B cell (primary cell): ENCODE results near the gene CYYR1. TPM values are rescaled to one million over a fixed set of nuclear protein-coding genes. Genes with fewer than 3 reads are reported as not detected.

Experiments used
- ATAC-seq: fragments of 200-7000 bp; cut with Tn5 transposase; one replicate; pipeline ENCODE4 v1.10.0; 2021; ENCODE audit warnings: low read depth, mild to moderate bottlenecking, moderate number of reproducible peaks, moderate library complexity
- CTCF ChIA-PET: fragments of 350-600 bp; sonication (Branson Sonifier 250); formaldehyde crosslinking; loops from one replicate; lab custom pipeline; 2021; ENCODE audit warnings: antibody characterized with exemption, inconsistent platforms; lab: Charles Lee
- POLR2A ChIA-PET: fragments of 350-600 bp; sonication (Branson Sonifier 250); formaldehyde crosslinking; loops from one replicate; lab custom pipeline; 2021; ENCODE audit warnings: antibody characterized with exemption; lab: Charles Lee
- DNase-seq: peaks from one replicate; pipeline ENCODE4 v3.0.0; 2013
- H2AFZ ChIP-seq: 2 replicates; pipeline ENCODE4 v1.6.1; 2012; ENCODE audit warnings: mild to moderate bottlenecking, low read depth, low read length; ENCODE audit not compliant: insufficient read depth, poor library complexity, severe bottlenecking
- H3K27ac ChIP-seq, 2 donors: 1 replicate in 1 of 2; 2 replicates in 1 of 2; pipeline ENCODE4 v1.5.1; 2012 to 2013; ENCODE audit warnings: low read length in 2 of 2, mild to moderate bottlenecking in 2 of 2, moderate library complexity in 1 of 2
- H3K27me3 ChIP-seq, 4 experiments: fragments of 200-600 bp in 1 of 4; sonication (generic) in 1 of 4; replicated peaks in 1 of 4; 1 replicate in 2 of 4; 2 replicates in 2 of 4; pipeline versions ENCODE4 v1.6.1 to v1.7.0; 2013 to 2016; ENCODE audit warnings: low read length in 3 of 4, mild to moderate bottlenecking in 2 of 4, mixed read lengths in 1 of 4, moderate library complexity in 1 of 4; ENCODE audit not compliant: insufficient read depth in 4 of 4, control insufficient read depth in 3 of 4; ENCODE audit errors: control extremely low read depth in 1 of 4
- H3K36me3 ChIP-seq, 2 experiments: replicated peaks in 1 of 2; 1 replicate in 1 of 2; 2 replicates in 1 of 2; pipeline versions ENCODE4 v1.6.1 to v1.7.1; 2013; ENCODE audit warnings: low read length in 1 of 2; ENCODE audit not compliant: insufficient read depth in 2 of 2, control insufficient read depth in 1 of 2; ENCODE audit errors: control extremely low read depth in 1 of 2, extremely low read depth in 1 of 2
- H3K4me1 ChIP-seq, 2 donors: fragments of 200-600 bp in 1 of 2; sonication (generic) in 1 of 2; 1 replicate in 1 of 2; 2 replicates in 1 of 2; pipeline versions ENCODE4 v1.5.1 to v1.6.1; 2013 to 2017; ENCODE audit warnings: low read length in 2 of 2; ENCODE audit not compliant: control insufficient read depth in 2 of 2, insufficient read depth in 2 of 2
- H3K4me2 ChIP-seq: replicated peaks from 2 replicates; pipeline ENCODE3; 2012; ENCODE audit warnings: mild to moderate bottlenecking, low read depth, low read length; ENCODE audit not compliant: poor library complexity, severe bottlenecking
- H3K4me3 ChIP-seq, 5 experiments: fragments of 200-600 bp in 1 of 5; sonication (generic) in 1 of 5; 1 replicate in 3 of 5; 2 replicates in 2 of 5; pipeline versions ENCODE4 v1.5.1 to v1.7.0; 2011 to 2016; ENCODE audit warnings: low read length in 4 of 5, mild to moderate bottlenecking in 4 of 5, low read depth in 2 of 5, control low read depth in 1 of 5, moderate library complexity in 1 of 5; ENCODE audit not compliant: insufficient read depth in 1 of 5; ENCODE audit errors: control extremely low read depth in 1 of 5, extremely low read depth in 1 of 5
- H3K79me2 ChIP-seq: fragments of 200-600 bp; sonication (generic); one replicate; pipeline ENCODE4 v1.6.0; 2016; ENCODE audit warnings: low read length; ENCODE audit not compliant: control insufficient read depth, insufficient read depth
- H3K9ac ChIP-seq: fragments of 200-600 bp; sonication (generic); 2 replicates; pipeline ENCODE4 v1.6.1; 2017; ENCODE audit warnings: mild to moderate bottlenecking, low read length, moderate library complexity
- H3K9me3 ChIP-seq, 3 donors: one replicate each; pipeline versions ENCODE4 v1.6.1 to v1.7.1; 2013; ENCODE audit warnings: low read length in 2 of 3; ENCODE audit not compliant: control insufficient read depth in 2 of 3, insufficient read depth in 1 of 3; ENCODE audit errors: control extremely low read depth in 1 of 3
- H4K20me1 ChIP-seq: 2 replicates; pipeline ENCODE4 v1.6.0; 2012; ENCODE audit warnings: mild to moderate bottlenecking, low read length; ENCODE audit not compliant: insufficient read depth, control insufficient read depth, poor library complexity, severe bottlenecking
- H3K27ac Mint-ChIP-seq: one replicate; pipeline ENCODE4 v1.8.0; 2021; ENCODE audit warnings: mixed read lengths
- H3K27me3 Mint-ChIP-seq: one replicate; pipeline ENCODE4 v1.8.0; 2021; ENCODE audit warnings: mixed read lengths
- H3K4me1 Mint-ChIP-seq: one replicate; pipeline ENCODE4 v1.8.0; 2021; ENCODE audit warnings: mixed read lengths
- H3K4me3 Mint-ChIP-seq: one replicate; pipeline ENCODE4 v1.8.0; 2021; ENCODE audit warnings: mixed read lengths
- H3K9me3 Mint-ChIP-seq: one replicate; pipeline ENCODE4 v1.8.0; 2022; ENCODE audit warnings: mixed read lengths; ENCODE audit not compliant: insufficient read depth
- EZH2 ChIP-seq: IDR thresholded peaks from 2 replicates; pipeline ENCODE4 v1.6.1; 2012; ENCODE audit warnings: borderline replicate concordance, low read depth, mild to moderate bottlenecking, moderate library complexity, low read length; ENCODE audit not compliant: insufficient read depth, poor library complexity, severe bottlenecking
- WGBS: methylation state at CpG from one replicate; pipeline ENCODE4 v1.1.5; 2013; ENCODE audit warnings: missing lambda C conversion rate; ENCODE audit not compliant: insufficient coverage; 5-methylcytosine and 5-hydroxymethylcytosine counted together
- intact Hi-C: fragments of 100-400 bp; cut with micrococcal nuclease; formaldehyde crosslinking; loops from one replicate; pipeline ENCODE4 v1.10.0; 2022
- polyA plus RNA-seq: library from polyadenylated mRNA; depleted of rRNA; stranded (reverse); fragments of >200 nt; gene quantifications from 2 replicates; pipeline ENCODE4 v1.2.3, GENCODE V29; 2012
- total RNA-seq, 2 donors: library from RNA; stranded (reverse); fragments of 120-200 nt in 1 of 2; gene quantifications; 1 replicate in 1 of 2; 2 replicates in 1 of 2; pipeline versions ENCODE4 v1.2.3 to v1.2.4, GENCODE V29; 2013 to 2022
- TF ChIP-seq, protein P1 (sequence below): fragments of 200-600 bp; IDR thresholded peaks from one replicate; pipeline ENCODE4 v1.8.0; 2022; ENCODE audit warnings: antibody characterized with exemption, mild to moderate bottlenecking

Gene CYYR1
- total and polyA plus RNA-seq, 2 donors (not counting 1 experiment from before 2014, with no cell fraction given), result not detected

DNA sequence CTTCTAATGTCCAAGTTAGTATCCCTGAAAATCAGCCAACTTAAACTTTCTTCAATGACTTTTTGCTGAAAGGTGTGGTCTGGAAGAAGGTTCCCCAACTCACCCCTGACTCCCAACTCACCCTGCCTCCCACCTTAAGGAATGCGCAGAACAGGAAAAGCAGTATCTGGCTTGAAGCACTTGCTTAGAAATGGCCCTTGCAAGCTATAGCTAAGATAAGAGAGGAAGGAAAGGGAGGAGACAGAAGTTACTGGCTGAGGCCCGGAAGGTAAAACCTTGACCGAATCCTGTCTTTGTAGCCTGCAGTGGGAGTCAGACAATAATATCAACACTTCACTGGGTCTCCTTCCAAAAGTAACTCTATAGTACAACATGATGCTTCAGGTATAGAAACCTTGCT lies 2.9 kb downstream of the CYYR1 start:
- DNase-seq, result no peak
- H3K27me3 Mint-ChIP-seq, result peaks cover 19% of the 10 kb centered on the region
- no peak overlapping the region for H2AFZ ChIP-seq

DNA sequence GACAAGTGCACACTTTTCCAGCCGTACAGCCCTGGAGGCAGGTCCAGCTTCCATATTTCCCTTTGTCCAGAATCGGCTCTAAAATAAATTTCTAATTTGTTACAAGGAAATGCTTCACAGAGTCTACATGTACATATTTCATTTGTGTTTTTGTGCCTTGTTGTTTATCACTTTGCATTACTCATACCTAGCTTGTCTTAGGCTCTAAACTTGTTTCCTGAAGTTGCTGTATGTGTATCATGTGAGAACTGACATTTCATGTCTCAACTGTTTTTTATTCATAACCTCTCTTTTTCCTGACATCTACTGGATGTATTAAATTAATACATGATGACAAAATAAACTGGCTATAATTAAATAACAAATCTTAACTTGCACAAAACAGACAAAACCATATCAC lies 7.5 kb downstream of the CYYR1 start:
- DNase-seq (no peak), ATAC-seq (no peak)
- H3K4me1 ChIP-seq, result no peaks in the 10 kb centered on the region
- H3K4me1 Mint-ChIP-seq, result no peaks in the 10 kb centered on the region
- no peaks in the 10 kb centered on the region for H3K9me3 Mint-ChIP-seq
- H3K36me3 ChIP-seq, result no peaks in the 10 kb centered on the region
- ChIA-PET CTCF (no interaction called here), POLR2A (no interaction called here)
- no peaks in the 10 kb centered on the region for H3K27me3 ChIP-seq
- H3K9ac ChIP-seq, result no peak overlapping the region
- H2AFZ ChIP-seq, result no peak overlapping the region
- H4K20me1 ChIP-seq, result no peaks in the 10 kb centered on the region
- WGBS, result 80% methylated on average over 1 of the region's 2 CpGs
- no peak overlapping the region for H3K27ac ChIP-seq
- intact Hi-C loops, result no loop called here
- TF ChIP-seq, protein P1, sequence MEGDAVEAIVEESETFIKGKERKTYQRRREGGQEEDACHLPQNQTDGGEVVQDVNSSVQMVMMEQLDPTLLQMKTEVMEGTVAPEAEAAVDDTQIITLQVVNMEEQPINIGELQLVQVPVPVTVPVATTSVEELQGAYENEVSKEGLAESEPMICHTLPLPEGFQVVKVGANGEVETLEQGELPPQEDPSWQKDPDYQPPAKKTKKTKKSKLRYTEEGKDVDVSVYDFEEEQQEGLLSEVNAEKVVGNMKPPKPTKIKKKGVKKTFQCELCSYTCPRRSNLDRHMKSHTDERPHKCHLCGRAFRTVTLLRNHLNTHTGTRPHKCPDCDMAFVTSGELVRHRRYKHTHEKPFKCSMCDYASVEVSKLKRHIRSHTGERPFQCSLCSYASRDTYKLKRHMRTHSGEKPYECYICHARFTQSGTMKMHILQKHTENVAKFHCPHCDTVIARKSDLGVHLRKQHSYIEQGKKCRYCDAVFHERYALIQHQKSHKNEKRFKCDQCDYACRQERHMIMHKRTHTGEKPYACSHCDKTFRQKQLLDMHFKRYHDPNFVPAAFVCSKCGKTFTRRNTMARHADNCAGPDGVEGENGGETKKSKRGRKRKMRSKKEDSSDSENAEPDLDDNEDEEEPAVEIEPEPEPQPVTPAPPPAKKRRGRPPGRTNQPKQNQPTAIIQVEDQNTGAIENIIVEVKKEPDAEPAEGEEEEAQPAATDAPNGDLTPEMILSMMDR, result no peak
- TF ChIP-seq EZH2, result no peak
- no peak overlapping the region for H3K4me2 ChIP-seq
- H3K4me3 Mint-ChIP-seq, result no peak overlapping the region
- no peak overlapping the region for H3K4me3 ChIP-seq
- H3K9me3 ChIP-seq, result no peaks in the 10 kb centered on the region
- no peaks in the 10 kb centered on the region for H3K79me2 ChIP-seq
- peaks cover 4% of the 10 kb centered on the region for H3K27me3 Mint-ChIP-seq
- H3K27ac Mint-ChIP-seq, result no peak overlapping the region

More for the DNA sequence above, 2.9 kb downstream of the CYYR1 start:
- no peaks in the 10 kb centered on the region for H3K79me2 ChIP-seq
- no peak for ATAC-seq
- H3K9ac ChIP-seq, result no peak overlapping the region
- ChIA-PET CTCF (no interaction called here), POLR2A (no interaction called here)
- H3K4me2 ChIP-seq, result no peak overlapping the region
- Mint-ChIP-seq H3K4me1 (no peaks in the 10 kb centered on the region), H3K9me3 (peaks cover 5% of the 10 kb centered on the region), H3K27ac (no peak overlapping the region), H3K4me3 (no peak overlapping the region)
- WGBS, result no CpG with 5 or more reads among the region's 3 CpGs
- peaks cover 1 to 9% (median 2%) of the 10 kb centered on the region in 3 donors for H3K9me3 ChIP-seq
- intact Hi-C loops, result no loop called here
- H3K36me3 ChIP-seq, result no peaks in the 10 kb centered on the region
- H3K4me1 ChIP-seq, result peaks cover 0 to 3% of the 10 kb centered on the region in 2 donors
- no peak overlapping the region for H3K27ac ChIP-seq
- H3K4me3 ChIP-seq, result no peak overlapping the region
- peaks cover 0 to 3% (median 2%) of the 10 kb centered on the region in 4 experiments for H3K27me3 ChIP-seq
- no peaks in the 10 kb centered on the region for H4K20me1 ChIP-seq
- TF ChIP-seq, protein P1, result no peak
- no peak for TF ChIP-seq EZH2
